IMR-90 (cell line): ENCODE data around the gene COL5A2. TPM values are rescaled to one million over a fixed set of nuclear protein-coding genes. Genes with fewer than 3 reads are reported as not detected.
A peak's percentile ranks its signal among the peaks of the same experiment; 100 is the strongest.

Experiments used
- ATAC-seq: fragments of 200-7000 bp; cut with Tn5 transposase; 2 replicates; pipeline ENCODE4 v1.9.1; 2020; ENCODE audit warnings: low read depth, mild to moderate bottlenecking, moderate library complexity
- BruUV-seq: library from RNA; stranded (reverse); fragments of 400-500 nt; replicated peaks from 2 replicates; lab custom pipeline; 2021; lab: Mats Ljungman, UMichigan
- CTCF ChIA-PET: fragments of 300-600 bp; formaldehyde crosslinking; extraction: SDS; loops from one replicate; lab custom pipeline; 2021; ENCODE audit warnings: antibody characterized with exemption; lab: Yijun Ruan, JAX
- POLR2A ChIA-PET: fragments of 300-600 bp; sonication (Branson Sonifier 250); formaldehyde crosslinking; loops from one replicate; lab custom pipeline; 2022; ENCODE audit warnings: antibody characterized with exemption; ENCODE audit not compliant: unreplicated experiment; lab: Charles Lee
- DNase-seq: peaks from one replicate; pipeline ENCODE4 v3.0.0; 2013
- H2AFZ ChIP-seq: replicated peaks from 2 replicates; pipeline ENCODE3; 2013; ENCODE audit warnings: low read length, mild to moderate bottlenecking; ENCODE audit not compliant: poor library complexity
- H2AK5ac ChIP-seq: 2 replicates; pipeline ENCODE4 v1.6.1; 2013; ENCODE audit warnings: low read depth, low read length, inconsistent platforms
- H2AK9ac ChIP-seq: replicated peaks from 2 replicates; pipeline ENCODE3; 2013; ENCODE audit warnings: mild to moderate bottlenecking, low read depth, low read length, moderate library complexity; ENCODE audit not compliant: poor library complexity
- H2BK120ac ChIP-seq: 2 replicates; pipeline ENCODE4 v1.6.1; 2013; ENCODE audit warnings: low read depth, low read length, inconsistent platforms
- H2BK15ac ChIP-seq: 3 replicates; pipeline ENCODE4 v1.6.1; 2013; ENCODE audit warnings: low read depth, low read length, inconsistent platforms
- H2BK20ac ChIP-seq: 2 replicates; pipeline ENCODE4 v1.6.1; 2013; ENCODE audit warnings: low read depth, mild to moderate bottlenecking, inconsistent platforms, low read length, moderate library complexity
- H2BK5ac ChIP-seq: 2 replicates; pipeline ENCODE4 v1.6.1; 2013; ENCODE audit warnings: mild to moderate bottlenecking, low read depth, low read length, inconsistent platforms; ENCODE audit not compliant: poor library complexity, severe bottlenecking
- H3K14ac ChIP-seq: replicated peaks from 2 replicates; pipeline ENCODE4 v1.6.1; 2013; ENCODE audit warnings: low read depth, low read length, inconsistent platforms
- H3K18ac ChIP-seq: 2 replicates; pipeline ENCODE4 v1.6.1; 2013; ENCODE audit warnings: low read depth, low read length, control low read depth
- H3K23ac ChIP-seq: 2 replicates; pipeline ENCODE4 v1.6.1; 2013; ENCODE audit warnings: low read depth, low read length, inconsistent platforms
- H3K27ac ChIP-seq: 2 replicates; pipeline ENCODE4 v1.5.1; 2013; ENCODE audit warnings: mild to moderate bottlenecking, control low read depth, low read length; ENCODE audit not compliant: insufficient read depth
- H3K27me3 ChIP-seq: 2 replicates; pipeline ENCODE4 v1.6.1; 2013; ENCODE audit warnings: low read length; ENCODE audit not compliant: control insufficient read depth, insufficient read depth
- H3K36me3 ChIP-seq: 2 replicates; pipeline ENCODE4 v1.6.1; 2013; ENCODE audit warnings: low read length, mixed read lengths; ENCODE audit not compliant: control insufficient read depth, insufficient read depth
- H3K4ac ChIP-seq: 2 replicates; pipeline ENCODE4 v1.6.1; 2013; ENCODE audit warnings: low read depth, low read length, inconsistent platforms
- H3K4me1 ChIP-seq: 2 replicates; pipeline ENCODE4 v1.6.1; 2013; ENCODE audit warnings: low read length, mixed read lengths; ENCODE audit not compliant: control insufficient read depth, insufficient read depth
- H3K4me2 ChIP-seq: 2 replicates; pipeline ENCODE4 v1.6.1; 2013; ENCODE audit warnings: low read depth, mild to moderate bottlenecking, control low read depth, low read length, moderate library complexity
- H3K4me3 ChIP-seq: 2 replicates; pipeline ENCODE4 v1.5.1; 2013; ENCODE audit warnings: low read depth, mild to moderate bottlenecking, control low read depth, low read length, moderate library complexity; ENCODE audit not compliant: insufficient read depth
- H3K56ac ChIP-seq: 2 replicates; pipeline ENCODE4 v1.6.1; 2013; ENCODE audit warnings: low read length, inconsistent platforms; ENCODE audit not compliant: insufficient read depth; ENCODE audit errors: extremely low read depth
- H3K79me1 ChIP-seq, 2 experiments: 2 replicates each; pipeline ENCODE4 v1.6.1; 2013; ENCODE audit warnings: low read length in 2 of 2, inconsistent platforms in 1 of 2, low read depth in 1 of 2
- H3K9ac ChIP-seq: 2 replicates; pipeline ENCODE4 v1.6.1; 2013; ENCODE audit warnings: low read depth, low read length, control low read depth
- H3K9me1 ChIP-seq: 2 replicates; pipeline ENCODE4 v1.6.1; 2013; ENCODE audit warnings: low read length, inconsistent platforms; ENCODE audit not compliant: insufficient read depth
- H3K9me3 ChIP-seq: 2 replicates; pipeline ENCODE4 v1.6.1; 2013; ENCODE audit warnings: low read length; ENCODE audit not compliant: control insufficient read depth, insufficient read depth
- H4K20me1 ChIP-seq: 2 replicates; pipeline ENCODE4 v1.6.1; 2013; ENCODE audit warnings: low read length, inconsistent platforms; ENCODE audit not compliant: insufficient read depth
- H4K5ac ChIP-seq: 2 replicates; pipeline ENCODE4 v1.6.1; 2013; ENCODE audit warnings: mild to moderate bottlenecking, low read depth, low read length, control low read depth
- H4K8ac ChIP-seq, 2 experiments: 2 replicates each; pipeline ENCODE4 v1.6.1; 2013; ENCODE audit warnings: low read depth in 2 of 2, low read length in 2 of 2, control low read depth in 1 of 2, inconsistent platforms in 1 of 2
- H4K91ac ChIP-seq: 2 replicates; pipeline ENCODE4 v1.6.1; 2013; ENCODE audit warnings: low read depth, low read length, inconsistent platforms; ENCODE audit not compliant: insufficient read depth
- BHLHE40 ChIP-seq: fragments of 150-350 bp; IDR thresholded peaks from 2 replicates; pipeline ENCODE4 v1.6.1; 2016; ENCODE audit warnings: mild to moderate bottlenecking, low read depth, low read length
- CEBPB ChIP-seq: IDR thresholded peaks from 2 replicates; pipeline ENCODE4 v1.6.1; 2012; ENCODE audit warnings: low read depth, low read length, improper control_type of control experiment
- CTCF ChIP-seq: conservative IDR thresholded peaks from 2 replicates; pipeline ENCODE4 v1.5.1; 2012; ENCODE audit warnings: mild to moderate bottlenecking, low read depth, low read length, improper control_type of control experiment
- MAFK ChIP-seq: IDR thresholded peaks from 2 replicates; pipeline ENCODE4 v1.6.1; 2012; ENCODE audit warnings: low read depth, low read length, improper control_type of control experiment
- MAZ ChIP-seq: IDR thresholded peaks from 2 replicates; pipeline ENCODE4 v1.6.1; 2012; ENCODE audit warnings: low read depth, mild to moderate bottlenecking, low read length, improper control_type of control experiment, moderate library complexity, borderline replicate concordance
- MXI1 ChIP-seq: IDR thresholded peaks from 2 replicates; pipeline ENCODE4 v1.6.1; 2012; ENCODE audit warnings: low read depth, mild to moderate bottlenecking, low read length, moderate library complexity, borderline replicate concordance
- NFE2L2 ChIP-seq: fragments of 150-350 bp; IDR thresholded peaks from 2 replicates; pipeline ENCODE4 v1.6.1; 2016; ENCODE audit warnings: low read depth, mild to moderate bottlenecking, low read length
- RCOR1 ChIP-seq: IDR thresholded peaks from 2 replicates; pipeline ENCODE4 v1.6.1; 2012; ENCODE audit warnings: mild to moderate bottlenecking, low read length, improper control_type of control experiment; ENCODE audit not compliant: insufficient replicate concordance
- RFX5 ChIP-seq: IDR thresholded peaks from 2 replicates; pipeline ENCODE4 v1.8.0; 2012; ENCODE audit warnings: low read depth, mild to moderate bottlenecking, low read length, moderate library complexity
- USF2 ChIP-seq: fragments of 150-350 bp; IDR thresholded peaks from 2 replicates; pipeline ENCODE4 v1.6.1; 2017; ENCODE audit warnings: mild to moderate bottlenecking, antibody characterized with exemption, low read length, low read depth
- WGBS, 2 experiments: methylation state at CpG; one replicate each; pipeline versions ENCODE4 v1.1.5 to v1.1.7; 2013; ENCODE audit warnings: missing lambda C conversion rate in 2 of 2; ENCODE audit not compliant: insufficient read length in 1 of 2; ENCODE audit errors: extremely low coverage in 2 of 2; 5-methylcytosine and 5-hydroxymethylcytosine counted together
- dilution Hi-C: fragments of 300-500 bp; cut with HindIII; formaldehyde crosslinking; loops from one replicate; pipeline ENCODE4 v1.14.3; 2018; ENCODE audit warnings: low sequenced_read_pairs; ENCODE audit not compliant: unreplicated experiment
- in situ Hi-C: fragments of 300-500 bp; cut with MboI; formaldehyde crosslinking; loops from 3 replicates; pipeline ENCODE4 v1.14.3; 2019; ENCODE audit warnings: low sequenced_read_pairs, inconsistent platforms, mixed read lengths
- intact Hi-C: fragments of 100-400 bp; cut with micrococcal nuclease; formaldehyde crosslinking; loops from 2 replicates; pipeline ENCODE4 v1.10.0; 2022
- polyA plus RNA-seq, 3 experiments: library from polyadenylated mRNA; depleted of rRNA; stranded (reverse); fragments of >200 nt; gene quantifications; 2 replicates each; pipeline ENCODE4 v1.2.3, GENCODE V29; 2012; ENCODE audit warnings: low replicate concordance in 1 of 3
- total RNA-seq: library from RNA; depleted of rRNA; stranded (reverse); fragments of >200 nt; gene quantifications from 2 replicates; pipeline ENCODE4 v1.2.3, GENCODE V29; 2012

Gene COL5A2
- total and polyA plus RNA-seq, 2 of the 4 experiments (the other 2 are of a cell fraction) = 181 to 257 TPM

- Histone ChIP-seq H3K18ac (no peak overlapping the region), H2AK5ac (no peak overlapping the region), H2AFZ (no peak overlapping the region), H3K79me1 (peaks cover 3 to 33% of the 10 kb centered on the region in 2 experiments; a peak in 2 of 4 replicates), H4K20me1 (peaks cover 40% of the 10 kb centered on the region; the same call in 1 of the 2 replicates), H3K9me3 (no peaks in the 10 kb centered on the region), H2BK5ac (peak overlapping the region; percentile 44), H3K4ac (no peak overlapping the region), H3K27me3 (no peaks in the 10 kb centered on the region), H2BK15ac (no peak overlapping the region), H3K4me3 (no peak overlapping the region), H3K9me1 (peaks cover 12% of the 10 kb centered on the region), H3K23ac (no peak overlapping the region), H2BK120ac (no peak overlapping the region), H4K91ac (no peak overlapping the region), H3K56ac (no peak overlapping the region), H4K5ac (no peak overlapping the region), H3K14ac (no peak overlapping the region), H3K36me3 (peaks cover 6% of the 10 kb centered on the region), H2BK20ac (no peak overlapping the region), H4K8ac (no peak overlapping the region), H3K9ac (no peak overlapping the region), H2AK9ac (no peak overlapping the region), H3K4me1 (peaks cover 8% of the 10 kb centered on the region), H3K27ac (no peak overlapping the region), H3K4me2 (no peak overlapping the region)
- ATAC-seq = peak; percentile 19
- intact Hi-C loops (no loop called here), dilution Hi-C loops (no loop called here), in situ Hi-C loops (no loop called here)
- ChIA-PET POLR2A (no interaction called here), CTCF (no interaction called here)
- DNase-seq = no peak
- no TSS peak for BruUV-seq
- TF ChIP-seq BHLHE40 = no peak
- no peak for TF ChIP-seq MAFK
- no peak for TF ChIP-seq RFX5
- no peak for TF ChIP-seq CTCF
- no peak for TF ChIP-seq MXI1
- TF ChIP-seq RCOR1 = no peak
- no peak for TF ChIP-seq NFE2L2
- TF ChIP-seq MAZ = no peak
- no peak for TF ChIP-seq CEBPB
- no peak for TF ChIP-seq USF2
- WGBS, 2 experiments = no CpG with 5 or more reads among the region's 1 CpG
These were observed 21.6 kb downstream of the COL5A2 start for GRCh38 chr2:189157939-189158338.
